SH-SY5Y (cell line): ENCODE results near the gene SHISA7.

Experiments
- GATA2 ChIP-seq: IDR thresholded peaks from 2 replicates; pipeline ENCODE4 v1.6.1; 2011; ENCODE audit warnings: mild to moderate bottlenecking, low read depth, low read length
- GATA3 ChIP-seq: IDR thresholded peaks from 2 replicates; pipeline ENCODE4 v1.6.1; 2011; ENCODE audit warnings: low read depth, mild to moderate bottlenecking, low read length, moderate library complexity

GRCh38 chr19:55464662-55465054, 21.6 kb upstream of the SHISA7 start, which contains the start of gene C19orf85:
- no peak for TF ChIP-seq GATA2
- TF ChIP-seq GATA3, result no peak
